Pancreas (tissue), 10 donors: Measurements from ENCODE around the gene TRABD. TPM values are rescaled to one million over a fixed set of nuclear protein-coding genes. Genes with fewer than 3 reads are reported as not detected.
A peak's percentile ranks its signal among the peaks of the same experiment; 100 is the strongest.

Experiments
- ATAC-seq, 4 donors: fragments of 200-7000 bp; cut with Tn5 transposase; one replicate each; pipeline versions ENCODE4 v1.8.0 to v1.9.1; 2020; ENCODE audit warnings: mild to moderate bottlenecking in 4 of 4, moderate library complexity in 4 of 4
- DNase-seq, 6 donors: peaks; one replicate each; pipeline ENCODE4 v3.0.0-alpha.2; 2020
- FAIRE-seq: peaks from 2 replicates; lab custom pipeline; 2012; peaks lifted over from hg19 to GRCh38; lab: Jason Lieb, UNC
- H3K27ac ChIP-seq, 4 donors: fragments of 200-600 bp; sonication (generic); 1 replicate in 3 of 4; 2 replicates in 1 of 4; pipeline versions ENCODE4 v1.5.0 to v1.8.0; 2020
- H3K27me3 ChIP-seq, 4 donors: fragments of 200-600 bp; one replicate each; pipeline ENCODE4 v1.8.0; 2021
- H3K36me3 ChIP-seq, 3 donors: fragments of 200-600 bp; sonication (generic) in 1 of 3; one replicate each; pipeline versions ENCODE4 v1.5.0 to v1.8.0; 2020 to 2021
- H3K4me1 ChIP-seq, 3 donors: fragments of 200-600 bp; one replicate each; pipeline ENCODE4 v1.8.0; 2021
- H3K4me3 ChIP-seq, 4 donors: fragments of 200-600 bp; sonication (generic) in 2 of 4; one replicate each; pipeline versions ENCODE4 v1.5.0 to v1.8.0; 2020 to 2021
- H3K9me3 ChIP-seq, 4 donors: fragments of 200-600 bp; one replicate each; pipeline ENCODE4 v1.8.0; 2021
- WGBS, 2 donors: extraction: QIAGEN DNeasy Blood & Tissue Kit; methylation state at CpG; one replicate each; pipeline ENCODE4 v1.1.7; 2013; 5-methylcytosine and 5-hydroxymethylcytosine counted together
- intact Hi-C, 3 donors: fragments of 100-400 bp; cut with DNase I; formaldehyde crosslinking; loops; one replicate each; pipeline versions ENCODE4 v1.11.1 to v1.14.2; 2022
- polyA plus RNA-seq, 2 donors: library from polyadenylated mRNA; stranded (reverse); fragments of 200-250 nt; gene quantifications; one replicate each; pipeline ENCODE4 v1.2.3, GENCODE V29; 2013
- total RNA-seq, 6 donors: library from RNA; stranded (reverse); fragmentation: NEBNext Ultra II Directional in 4 of 6; extraction: Animal tissue kit (Norgen Biotek cat#: 25700) in 4 of 6; gene quantifications; one replicate each; pipeline versions ENCODE4 v1.2.1 to v1.2.4, GENCODE V29; 2021 to 2023
- TF ChIP-seq, protein P1 (sequence below), 4 donors: fragments of 200-600 bp; sonication (generic) in 3 of 4; IDR thresholded peaks; one replicate each; pipeline versions ENCODE4 v1.5.0 to v1.8.0; 2021; ENCODE audit warnings: antibody characterized with exemption in 4 of 4
- donor health status: healthy with polysubstance abuse.
- donor health status: DM: no; HTN: no; CAD: no; lungs with moderate emphysema.
- donor health status: DM: no; HTN: no; CAD: no.
- donor health status: control.
- donor health status: control.
- donor health status: Bipolar disorder and iron deficiency.
- donor health status: DM: yes; HTN: yes; CAD: no.
- donor health status: DM: no; HTN: no; CAD: no.
- donor health status: DM: no; HTN: no; CAD: no.
- donor health status: DM: yes; HTN: yes; CAD: no.

Gene TRABD
- total and polyA plus RNA-seq, 8 donors, result 25.9 to 107 (median 51.7) TPM

DNA sequence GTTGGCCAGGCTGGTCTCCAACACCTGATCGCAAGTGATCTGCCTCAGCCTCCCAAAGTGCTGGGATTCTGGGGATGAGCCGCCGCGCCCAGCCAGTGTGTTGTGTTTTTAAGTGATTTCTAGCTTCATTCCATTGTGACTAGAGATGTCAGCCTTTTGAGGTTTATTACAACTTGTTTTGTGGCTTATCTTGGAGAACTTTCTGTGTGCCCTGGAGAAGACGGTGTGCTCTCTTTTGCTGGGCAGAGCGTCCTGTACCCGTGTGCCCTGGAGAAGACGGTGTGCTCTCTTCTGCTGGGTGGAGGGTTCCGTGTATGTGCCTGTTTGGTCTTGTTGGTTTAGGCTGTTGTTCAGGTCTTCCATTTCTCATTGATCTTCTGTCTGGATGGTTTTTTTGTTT is 27.6 kb downstream of the TRABD start:
- no peaks in the 10 kb centered on the region for H3K4me1 ChIP-seq
- ATAC-seq (no peak), DNase-seq (peak in 1 of 6 donors; percentile 7), FAIRE-seq (no peak)
- H3K27ac ChIP-seq, result no peak overlapping the region
- TF ChIP-seq, protein P1, sequence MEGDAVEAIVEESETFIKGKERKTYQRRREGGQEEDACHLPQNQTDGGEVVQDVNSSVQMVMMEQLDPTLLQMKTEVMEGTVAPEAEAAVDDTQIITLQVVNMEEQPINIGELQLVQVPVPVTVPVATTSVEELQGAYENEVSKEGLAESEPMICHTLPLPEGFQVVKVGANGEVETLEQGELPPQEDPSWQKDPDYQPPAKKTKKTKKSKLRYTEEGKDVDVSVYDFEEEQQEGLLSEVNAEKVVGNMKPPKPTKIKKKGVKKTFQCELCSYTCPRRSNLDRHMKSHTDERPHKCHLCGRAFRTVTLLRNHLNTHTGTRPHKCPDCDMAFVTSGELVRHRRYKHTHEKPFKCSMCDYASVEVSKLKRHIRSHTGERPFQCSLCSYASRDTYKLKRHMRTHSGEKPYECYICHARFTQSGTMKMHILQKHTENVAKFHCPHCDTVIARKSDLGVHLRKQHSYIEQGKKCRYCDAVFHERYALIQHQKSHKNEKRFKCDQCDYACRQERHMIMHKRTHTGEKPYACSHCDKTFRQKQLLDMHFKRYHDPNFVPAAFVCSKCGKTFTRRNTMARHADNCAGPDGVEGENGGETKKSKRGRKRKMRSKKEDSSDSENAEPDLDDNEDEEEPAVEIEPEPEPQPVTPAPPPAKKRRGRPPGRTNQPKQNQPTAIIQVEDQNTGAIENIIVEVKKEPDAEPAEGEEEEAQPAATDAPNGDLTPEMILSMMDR (IDR thresholded peaks at IDR 0.05), result no peak
- no peak overlapping the region for H3K4me3 ChIP-seq
- H3K36me3 ChIP-seq, result peaks cover 0 to 57% (median 24%) of the 10 kb centered on the region in 3 donors
- WGBS, 2 donors, result 93 to 97% methylated on average over 9 of the region's 9 CpGs
- no peaks in the 10 kb centered on the region for H3K27me3 ChIP-seq
- no peaks in the 10 kb centered on the region for H3K9me3 ChIP-seq
- intact Hi-C loops, result no loop called here

DNA sequence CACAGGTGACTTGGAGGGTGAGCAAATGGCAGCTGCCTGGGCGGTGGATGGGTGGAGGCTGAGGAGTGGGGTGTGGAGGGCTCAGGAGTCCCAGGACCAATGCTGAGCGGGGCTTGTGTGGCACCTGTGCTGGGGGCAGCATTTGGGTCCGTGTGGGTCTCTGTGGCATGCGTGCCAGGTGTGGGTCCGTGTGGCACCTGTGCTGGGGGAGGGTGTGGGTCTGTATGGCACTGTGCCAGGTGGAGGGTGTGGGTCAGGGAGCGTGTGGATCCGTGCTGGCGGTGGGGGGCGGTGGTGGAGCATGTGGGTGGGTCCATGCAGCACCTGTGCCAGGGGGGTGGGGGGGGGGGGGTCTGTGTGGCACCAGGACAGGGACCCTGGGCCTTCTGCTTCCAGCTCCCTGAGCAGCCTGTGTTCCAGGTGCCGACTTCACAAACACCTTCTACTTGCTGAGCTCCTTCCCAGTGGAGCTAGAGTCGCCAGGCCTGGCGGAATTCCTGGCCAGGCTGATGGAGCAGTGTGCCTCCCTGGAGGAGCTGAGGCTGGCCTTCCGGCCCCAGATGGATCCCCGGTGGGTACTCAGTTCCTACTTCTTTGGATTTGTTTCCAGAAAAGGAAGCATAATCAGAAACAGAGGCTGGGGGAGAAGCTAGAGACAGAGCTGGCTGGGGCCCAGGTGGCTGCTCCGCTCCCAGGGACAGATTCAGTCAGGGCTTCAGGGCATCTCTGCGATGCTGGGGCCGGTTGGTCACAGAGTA is 29.8 kb downstream of the TRABD start:
- Histone ChIP-seq H3K4me3 (no peak overlapping the region), H3K9me3 (no peaks in the 10 kb centered on the region), H3K27me3 (no peaks in the 10 kb centered on the region), H3K4me1 (no peaks in the 10 kb centered on the region), H3K36me3 (peaks cover 0 to 62% (median 24%) of the 10 kb centered on the region in 3 donors), H3K27ac (no peak overlapping the region)
- peak in 3 of 6 donors; percentile 38 to 88 (median 69) for DNase-seq
- no peak for FAIRE-seq
- no peak for ATAC-seq
- WGBS, 2 donors, result 62 to 74% methylated on average over 13 to 17 of the region's 17 CpGs
- TF ChIP-seq, protein P1 (IDR thresholded peaks at IDR 0.05), result no peak
- intact Hi-C loops, result no loop called here

- peaks cover 0 to 63% (median 24%) of the 10 kb centered on the region in 3 donors for H3K36me3 ChIP-seq
- no peaks in the 10 kb centered on the region for H3K9me3 ChIP-seq
- no peak overlapping the region for H3K4me3 ChIP-seq
- H3K4me1 ChIP-seq, result no peaks in the 10 kb centered on the region
- TF ChIP-seq, protein P1 (IDR thresholded peaks at IDR 0.05), result no peak
- FAIRE-seq (no peak), DNase-seq (peak in 3 of 6 donors; percentile 15 to 64 (median 42)), ATAC-seq (no peak)
- 88 to 91% methylated on average over 15 of the region's 15 CpGs for WGBS, 2 donors
- intact Hi-C loops, result no loop called here
- H3K27ac ChIP-seq, result no peak overlapping the region
- no peaks in the 10 kb centered on the region for H3K27me3 ChIP-seq
Measured at GRCh38 chr22:50216055-50216683, 30.5 kb downstream of the TRABD start.

DNA sequence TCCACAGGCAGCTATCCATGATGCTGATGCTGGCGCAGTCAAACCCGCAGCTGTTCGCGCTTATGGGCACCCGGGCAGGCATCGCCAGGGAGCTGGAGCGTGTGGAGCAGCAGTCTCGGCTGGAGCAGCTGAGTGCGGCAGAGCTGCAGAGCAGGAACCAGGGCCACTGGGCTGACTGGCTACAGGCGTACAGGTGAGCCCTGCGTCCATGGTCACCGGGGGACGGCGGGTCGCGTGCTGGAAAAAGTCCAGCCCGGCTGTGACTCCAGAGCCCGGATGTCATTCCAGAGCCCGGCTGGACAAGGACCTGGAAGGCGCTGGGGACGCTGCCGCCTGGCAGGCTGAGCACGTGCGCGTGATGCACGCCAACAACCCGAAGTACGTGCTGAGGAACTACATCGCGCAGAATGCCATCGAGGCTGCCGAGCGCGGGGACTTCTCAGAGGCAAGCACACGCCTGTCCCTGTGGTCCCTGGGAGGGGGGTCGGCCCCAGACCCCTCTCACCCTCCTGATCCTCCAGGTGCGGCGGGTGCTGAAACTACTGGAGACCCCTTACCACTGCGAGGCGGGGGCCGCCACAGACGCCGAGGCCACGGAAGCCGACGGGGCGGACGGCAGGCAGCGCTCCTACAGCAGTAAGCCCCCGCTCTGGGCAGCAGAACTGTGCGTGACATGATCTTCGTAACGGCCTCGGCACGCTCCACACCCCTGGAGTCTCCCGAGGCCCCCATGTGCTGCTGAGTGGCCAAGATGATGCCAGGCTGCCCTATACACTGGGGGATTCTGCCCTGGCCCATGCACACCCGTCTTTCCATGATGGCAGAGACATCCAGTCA is 31.2 kb downstream of the TRABD start:
- FAIRE-seq (no peak), DNase-seq (peak in 3 of 6 donors; percentile 15 to 83 (median 49)), ATAC-seq (no peak)
- no peaks in the 10 kb centered on the region for H3K4me1 ChIP-seq
- no peaks in the 10 kb centered on the region for H3K9me3 ChIP-seq
- no peak overlapping the region for H3K27ac ChIP-seq
- intact Hi-C loops, result no loop called here
- TF ChIP-seq, protein P1 (IDR thresholded peaks at IDR 0.05), result no peak
- WGBS, 2 donors, result 95 to 96% methylated on average over 54 to 57 of the region's 57 CpGs
- peaks cover 0 to 66% (median 30%) of the 10 kb centered on the region in 3 donors for H3K36me3 ChIP-seq
- H3K27me3 ChIP-seq, result no peaks in the 10 kb centered on the region
- H3K4me3 ChIP-seq, result no peak overlapping the region
